Progenitor cell of endocrine pancreas (in vitro differentiated cells): ENCODE results near the gene FBXO7. TPM values are rescaled to one million over a fixed set of nuclear protein-coding genes. Genes with fewer than 3 reads are reported as not detected.
A peak's percentile ranks its signal among the peaks of the same experiment; 100 is the strongest.

Source experiments
- DNase-seq: peaks from one replicate; pipeline ENCODE4 v3.0.0; 2021; ENCODE audit warnings: low spot score; ENCODE audit not compliant: unreplicated experiment
- H3K27ac Mint-ChIP-seq: 2 replicates; pipeline ENCODE4 v1.8.0; 2021; ENCODE audit warnings: mild to moderate bottlenecking, moderate library complexity, mixed read lengths
- H3K27me3 Mint-ChIP-seq: 2 replicates; pipeline ENCODE4 v1.8.0; 2021; ENCODE audit warnings: mixed read lengths
- H3K36me3 Mint-ChIP-seq: 2 replicates; pipeline ENCODE4 v1.8.0; 2022; ENCODE audit warnings: mixed read lengths; ENCODE audit not compliant: insufficient read depth
- H3K4me1 Mint-ChIP-seq: 2 replicates; pipeline ENCODE4 v1.8.0; 2021; ENCODE audit warnings: low read depth, mixed read lengths
- H3K4me3 Mint-ChIP-seq: 2 replicates; pipeline ENCODE4 v1.8.0; 2021; ENCODE audit warnings: low read depth, mild to moderate bottlenecking, moderate library complexity, mixed read lengths
- H3K9me3 Mint-ChIP-seq: 2 replicates; pipeline ENCODE4 v1.8.0; 2021; ENCODE audit warnings: low read depth, mixed read lengths
- CTCF ChIP-seq: fragments of 200-600 bp; sonication (generic); IDR thresholded peaks from one replicate; pipeline ENCODE4 v1.5.0; 2021; ENCODE audit warnings: antibody characterized with exemption, mild to moderate bottlenecking; ENCODE audit not compliant: unreplicated experiment
- long read RNA-seq: library from polyadenylated mRNA; unstranded; transcript quantifications from one replicate; pipeline ENCODE4 v2.0.0, GENCODE V29; 2020
- total RNA-seq: library from RNA; stranded (reverse); gene quantifications from 2 replicates; pipeline ENCODE4 v1.2.1, GENCODE V29; 2021

Gene FBXO7
- 86.4 and 87.2 TPM in 2 replicates for total RNA-seq
- long read RNA-seq, transcript FBXO7-203 (8 exons, 1,900 nt) = minor isoform, 11 of 431 reads
- long read RNA-seq, transcript FBXO7-204 (9 exons, 1,921 nt) = minor isoform, 38 of 431 reads
- long read RNA-seq, transcript FBXO7-202 (9 exons, 1,888 nt) = minor isoform, 73 of 431 reads
- long read RNA-seq, transcript FBXO7-201 (9 exons, 2,195 nt) = major isoform, 258 of 431 reads
- long read RNA-seq, partial matches to known transcripts = 14 of 431 reads
- long read RNA-seq, other reads (novel, unspliced or antisense) = 26 of 431 reads

GRCh38 chr22:32474635-32475467, at the start of gene FBXO7:
Gene FBXO7, plus strand, starts transcription at chr22:32474811. Its CDS starts 192 bp downstream, at chr22:32475003.
- Mint-ChIP-seq H3K4me3 (peak within 1 kb of the TSS; percentile 86), H3K36me3 (no peaks in the 10 kb centered on the region)

GRCh38 chr22:32426881-32427280, 47.7 kb upstream of the FBXO7 start:
- no peaks in the 10 kb centered on the region for H3K36me3 Mint-ChIP-seq
- peaks cover under 1% of the 10 kb centered on the region for H3K4me1 Mint-ChIP-seq
- H3K27ac Mint-ChIP-seq = no peak overlapping the region
- no peaks in the 10 kb centered on the region for H3K9me3 Mint-ChIP-seq
- DNase-seq = no peak
- H3K27me3 Mint-ChIP-seq = peaks cover 41% of the 10 kb centered on the region
- H3K4me3 Mint-ChIP-seq = no peak overlapping the region
- no peak for TF ChIP-seq CTCF

More at GRCh38 chr22:32474635-32475467, at the start of gene FBXO7:
- Mint-ChIP-seq H3K27me3 (no peaks in the 10 kb centered on the region), H3K4me1 (peaks cover 18% of the 10 kb centered on the region), H3K9me3 (no peaks in the 10 kb centered on the region), H3K27ac (peak within 1 kb of the TSS; percentile 95)
- peak; percentile 62 for TF ChIP-seq CTCF
- peak; percentile 91 for DNase-seq

GRCh38 chr22:32430352-32430751, 44.3 kb upstream of the FBXO7 start:
- no peaks in the 10 kb centered on the region for H3K9me3 Mint-ChIP-seq

GRCh38 chr22:32444068-32444467, 30.5 kb upstream of the FBXO7 start:
- no peaks in the 10 kb centered on the region for H3K4me1 Mint-ChIP-seq
- no peaks in the 10 kb centered on the region for H3K9me3 Mint-ChIP-seq
- H3K27ac Mint-ChIP-seq = no peak overlapping the region
- peaks cover 28% of the 10 kb centered on the region for H3K27me3 Mint-ChIP-seq
- H3K4me3 Mint-ChIP-seq = no peak overlapping the region
- DNase-seq = no peak
- no peaks in the 10 kb centered on the region for H3K36me3 Mint-ChIP-seq
- TF ChIP-seq CTCF = no peak

More at GRCh38 chr22:32430352-32430751, 44.3 kb upstream of the FBXO7 start:
- no peak for DNase-seq
- H3K27ac Mint-ChIP-seq = no peak overlapping the region
- H3K27me3 Mint-ChIP-seq = peaks cover 38% of the 10 kb centered on the region
- TF ChIP-seq CTCF = no peak
- no peaks in the 10 kb centered on the region for H3K4me1 Mint-ChIP-seq
- no peak overlapping the region for H3K4me3 Mint-ChIP-seq
- no peaks in the 10 kb centered on the region for H3K36me3 Mint-ChIP-seq

GRCh38 chr22:32446321-32446720, 28.3 kb upstream of the FBXO7 start:
- Mint-ChIP-seq H3K9me3 (no peaks in the 10 kb centered on the region), H3K4me3 (no peak overlapping the region), H3K36me3 (no peaks in the 10 kb centered on the region), H3K27ac (no peak overlapping the region), H3K27me3 (peaks cover 29% of the 10 kb centered on the region), H3K4me1 (no peaks in the 10 kb centered on the region)
- DNase-seq = no peak
- no peak for TF ChIP-seq CTCF
